Trophoblast cell (in vitro differentiated cells and primary cell): ENCODE measurements around the gene GTPBP8. TPM values are rescaled to one million over a fixed set of nuclear protein-coding genes. Genes with fewer than 3 reads are reported as not detected.

Source experiments
- DNase-seq, 2 donors: peaks; one replicate each; pipeline ENCODE4 v3.0.0-alpha.2; 2016
- H2AFZ ChIP-seq: 2 replicates; pipeline ENCODE4 v1.6.1; 2013; ENCODE audit warnings: low read length, moderate library complexity, mild to moderate bottlenecking; ENCODE audit not compliant: insufficient read depth, poor library complexity
- H2AK5ac ChIP-seq: 2 replicates; pipeline ENCODE4 v1.6.1; 2013; ENCODE audit warnings: mild to moderate bottlenecking, low read length
- H2BK120ac ChIP-seq: 2 replicates; pipeline ENCODE4 v1.6.1; 2013; ENCODE audit warnings: low read length, mild to moderate bottlenecking, moderate library complexity; ENCODE audit not compliant: insufficient read depth, poor library complexity
- H2BK12ac ChIP-seq: 2 replicates; pipeline ENCODE4 v1.6.1; 2013; ENCODE audit warnings: mild to moderate bottlenecking, low read length, moderate library complexity
- H2BK5ac ChIP-seq: 2 replicates; pipeline ENCODE4 v1.6.1; 2013; ENCODE audit warnings: low read length, low read depth, moderate library complexity, mild to moderate bottlenecking; ENCODE audit not compliant: poor library complexity
- H3K14ac ChIP-seq: 2 replicates; pipeline ENCODE4 v1.6.1; 2013; ENCODE audit warnings: mild to moderate bottlenecking, low read length
- H3K18ac ChIP-seq: 2 replicates; pipeline ENCODE4 v1.6.1; 2013; ENCODE audit warnings: mild to moderate bottlenecking, low read length
- H3K23ac ChIP-seq: 2 replicates; pipeline ENCODE4 v1.6.1; 2013; ENCODE audit warnings: low read length
- H3K27ac ChIP-seq: 2 replicates; pipeline ENCODE4 v1.5.1; 2013; ENCODE audit warnings: low read depth, mild to moderate bottlenecking, inconsistent platforms, low read length, moderate library complexity
- H3K27me3 ChIP-seq: 2 replicates; pipeline ENCODE4 v1.6.1; 2013; ENCODE audit warnings: inconsistent platforms, mild to moderate bottlenecking, low read length, moderate library complexity; ENCODE audit not compliant: insufficient read depth
- H3K36me3 ChIP-seq, 2 experiments: 1 replicate in 1 of 2; 2 replicates in 1 of 2; pipeline ENCODE4 v1.6.1; 2013; ENCODE audit warnings: low read length in 2 of 2, mild to moderate bottlenecking in 2 of 2, moderate library complexity in 1 of 2; ENCODE audit not compliant: insufficient read depth in 2 of 2, control insufficient read depth in 1 of 2
- H3K4ac ChIP-seq: 2 replicates; pipeline ENCODE4 v1.6.1; 2013; ENCODE audit warnings: low read depth, mild to moderate bottlenecking, low read length, moderate library complexity
- H3K4me1 ChIP-seq, 2 experiments: 1 replicate in 1 of 2; 2 replicates in 1 of 2; pipeline ENCODE4 v1.6.1; 2013; ENCODE audit warnings: low read length in 2 of 2, mild to moderate bottlenecking in 2 of 2, moderate library complexity in 1 of 2; ENCODE audit not compliant: insufficient read depth in 2 of 2, control insufficient read depth in 1 of 2
- H3K4me2 ChIP-seq: 2 replicates; pipeline ENCODE4 v1.6.1; 2013; ENCODE audit warnings: inconsistent platforms, mild to moderate bottlenecking, low read length, moderate library complexity
- H3K4me3 ChIP-seq: 2 replicates; pipeline ENCODE4 v1.5.1; 2013; ENCODE audit warnings: mild to moderate bottlenecking, low read depth, low read length, inconsistent platforms
- H3K79me1 ChIP-seq: one replicate; pipeline ENCODE4 v1.6.1; 2013; ENCODE audit warnings: low read length
- H3K79me2 ChIP-seq: 2 replicates; pipeline ENCODE4 v1.6.1; 2013; ENCODE audit warnings: low read length, mild to moderate bottlenecking; ENCODE audit not compliant: control insufficient read depth, insufficient read depth, poor library complexity
- H3K9ac ChIP-seq: 2 replicates; pipeline ENCODE4 v1.6.1; 2013; ENCODE audit warnings: mild to moderate bottlenecking, low read length
- H3K9me3 ChIP-seq: 2 replicates; pipeline ENCODE4 v1.6.1; 2013; ENCODE audit warnings: low read depth, mild to moderate bottlenecking, control low read depth, inconsistent platforms, low read length; ENCODE audit not compliant: insufficient read depth
- H4K12ac ChIP-seq: 2 replicates; pipeline ENCODE4 v1.6.1; 2013; ENCODE audit warnings: low read depth, mild to moderate bottlenecking, low read length, moderate library complexity
- H4K8ac ChIP-seq: 2 replicates; pipeline ENCODE4 v1.6.1; 2013; ENCODE audit warnings: low read depth, mild to moderate bottlenecking, low read length, moderate library complexity
- H4K91ac ChIP-seq: one replicate; pipeline ENCODE4 v1.6.1; 2013; ENCODE audit warnings: low read depth, mild to moderate bottlenecking, low read length, moderate library complexity
- WGBS: extraction: QIAGEN DNeasy Blood & Tissue Kit; methylation state at CpG from one replicate; pipeline ENCODE4 v1.1.7; 2013; ENCODE audit warnings: missing lambda C conversion rate; ENCODE audit not compliant: insufficient read length, insufficient coverage; ENCODE audit errors: extremely low coverage; 5-methylcytosine and 5-hydroxymethylcytosine counted together
- polyA plus RNA-seq: library from polyadenylated mRNA; stranded (reverse); fragments of 200-250 nt; gene quantifications from 2 replicates; pipeline ENCODE4 v1.2.3, GENCODE V29; 2013

The GTPBP8 gene
- 23.6 and 25.0 TPM in 2 replicates for polyA plus RNA-seq

GRCh38 chr3:112990672-112991602 is at the start of gene GTPBP8:
Gene GTPBP8, plus strand, starts transcription at chr3:112990984. Its CDS starts 16 bp downstream, at chr3:112991000.
- H3K27ac ChIP-seq: peak within 1 kb of the TSS; percentile 84
- peak within 1 kb of the TSS; percentile 44 for H3K14ac ChIP-seq
- H3K18ac ChIP-seq: peak within 1 kb of the TSS; percentile 41
- no peak within 1 kb of the TSS for H2AK5ac ChIP-seq
- DNase-seq: peak; percentile 93 to 94
- H3K4me1 ChIP-seq: no peaks in the 10 kb centered on the region
- peaks cover 0 to 1% of the 10 kb centered on the region in 2 experiments for H3K36me3 ChIP-seq
- no peaks in the 10 kb centered on the region for H3K9me3 ChIP-seq
- no peak within 1 kb of the TSS for H3K4ac ChIP-seq
- H3K4me2 ChIP-seq: peak within 1 kb of the TSS; percentile 82
- H3K4me3 ChIP-seq: peak within 1 kb of the TSS; percentile 83
- peak within 1 kb of the TSS; percentile 60 for H4K12ac ChIP-seq
- H2AFZ ChIP-seq: peak within 1 kb of the TSS; percentile 56
- peak within 1 kb of the TSS; percentile 78 for H4K8ac ChIP-seq
- no peaks in the 10 kb centered on the region for H3K79me2 ChIP-seq
- H2BK120ac ChIP-seq: peak within 1 kb of the TSS; percentile 36
- peaks cover 3% of the 10 kb centered on the region for H3K79me1 ChIP-seq
- H3K9ac ChIP-seq: peak within 1 kb of the TSS; percentile 81
- H2BK12ac ChIP-seq: no peak within 1 kb of the TSS
- no peak within 1 kb of the TSS for H3K23ac ChIP-seq
- peak within 1 kb of the TSS; percentile 29 for H2BK5ac ChIP-seq
- WGBS: no CpG with 5 or more reads among the region's 70 CpGs
- no peaks in the 10 kb centered on the region for H3K27me3 ChIP-seq
- H4K91ac ChIP-seq: peak within 1 kb of the TSS; percentile 56

GRCh38 chr3:112948346-112948838 is 42.4 kb upstream of the GTPBP8 start:
- H3K9ac ChIP-seq: no peak overlapping the region
- H3K4me2 ChIP-seq: no peak overlapping the region
- no peak overlapping the region for H4K8ac ChIP-seq
- no peak overlapping the region for H4K91ac ChIP-seq
- no peak overlapping the region for H2AK5ac ChIP-seq
- no peak overlapping the region for H3K27ac ChIP-seq
- no peaks in the 10 kb centered on the region for H3K4me1 ChIP-seq
- H2BK5ac ChIP-seq: no peak overlapping the region
- H3K18ac ChIP-seq: no peak overlapping the region
- no peaks in the 10 kb centered on the region for H3K36me3 ChIP-seq
- no peak overlapping the region for H2AFZ ChIP-seq
- no peak overlapping the region for H3K23ac ChIP-seq
- H3K14ac ChIP-seq: no peak overlapping the region
- no peaks in the 10 kb centered on the region for H3K79me1 ChIP-seq
- no peak overlapping the region for H2BK12ac ChIP-seq
- H4K12ac ChIP-seq: no peak overlapping the region
- H2BK120ac ChIP-seq: no peak overlapping the region
- no CpG with 5 or more reads among the region's 9 CpGs for WGBS
- no peak for DNase-seq
- H3K4me3 ChIP-seq: no peak overlapping the region
- no peaks in the 10 kb centered on the region for H3K27me3 ChIP-seq
- H3K4ac ChIP-seq: no peak overlapping the region
- H3K79me2 ChIP-seq: no peaks in the 10 kb centered on the region
- no peaks in the 10 kb centered on the region for H3K9me3 ChIP-seq

- H2AFZ ChIP-seq: no peak overlapping the region
- no peaks in the 10 kb centered on the region for H3K9me3 ChIP-seq
- no peak overlapping the region for H3K18ac ChIP-seq
- no peak overlapping the region for H3K14ac ChIP-seq
- H4K91ac ChIP-seq: no peak overlapping the region
- no peaks in the 10 kb centered on the region for H3K79me1 ChIP-seq
- H3K9ac ChIP-seq: no peak overlapping the region
- H3K4me2 ChIP-seq: no peak overlapping the region
- no peak overlapping the region for H2BK12ac ChIP-seq
- H4K8ac ChIP-seq: no peak overlapping the region
- H3K4me1 ChIP-seq: no peaks in the 10 kb centered on the region
- H3K4me3 ChIP-seq: no peak overlapping the region
- no peak overlapping the region for H3K23ac ChIP-seq
- no peak overlapping the region for H3K4ac ChIP-seq
- no peaks in the 10 kb centered on the region for H3K27me3 ChIP-seq
- H2AK5ac ChIP-seq: no peak overlapping the region
- no peaks in the 10 kb centered on the region for H3K79me2 ChIP-seq
- DNase-seq: no peak
- no peaks in the 10 kb centered on the region for H3K36me3 ChIP-seq
- no peak overlapping the region for H3K27ac ChIP-seq
- no peak overlapping the region for H2BK120ac ChIP-seq
- no peak overlapping the region for H4K12ac ChIP-seq
- H2BK5ac ChIP-seq: no peak overlapping the region
Measured at GRCh38 chr3:112956351-112956750, 34.4 kb upstream of the GTPBP8 start.

GRCh38 chr3:112958811-112959560 is 31.8 kb upstream of the GTPBP8 start:
- Histone ChIP-seq H4K12ac (no peak overlapping the region), H3K36me3 (peaks cover 0 to 3% of the 10 kb centered on the region in 2 experiments), H3K9me3 (peaks cover 4% of the 10 kb centered on the region), H3K4me1 (no peaks in the 10 kb centered on the region), H4K8ac (no peak overlapping the region), H2BK5ac (no peak overlapping the region), H3K23ac (no peak overlapping the region), H3K18ac (no peak overlapping the region), H2BK12ac (no peak overlapping the region), H3K14ac (no peak overlapping the region), H3K79me2 (no peaks in the 10 kb centered on the region), H3K79me1 (no peaks in the 10 kb centered on the region), H2AK5ac (no peak overlapping the region), H3K9ac (no peak overlapping the region), H3K4ac (no peak overlapping the region), H3K4me2 (no peak overlapping the region), H3K27me3 (no peaks in the 10 kb centered on the region), H3K27ac (no peak overlapping the region), H2BK120ac (no peak overlapping the region), H3K4me3 (no peak overlapping the region), H4K91ac (no peak overlapping the region), H2AFZ (no peak overlapping the region)
- no peak for DNase-seq
- WGBS: no CpG with 5 or more reads among the region's 6 CpGs
